GM21528 (cell line): ENCODE results near the gene KATNAL2.
A peak's percentile ranks its signal among the peaks of the same experiment; 100 is the strongest.

Source experiments
- ATAC-seq: cut with Tn5 transposase; IDR thresholded peaks from one replicate; pipeline ENCODE4 v1.9.1; 2021; ENCODE audit warnings: mild to moderate bottlenecking, moderate library complexity; ENCODE audit not compliant: unreplicated experiment, low FRiP score

KATNAL2 gene

GRCh38 chr18:46917108-46917802, at the start of gene KATNAL2, which contains the start of gene PIAS2:
Gene KATNAL2, plus strand, starts transcription at chr18:46917602. Its CDS starts 29,271 bp downstream, at chr18:46946873.
Gene PIAS2, minus strand, starts transcription at chr18:46917507. Its CDS starts 162 bp downstream, at chr18:46917345.
- peak; percentile 86 for ATAC-seq

DNA sequence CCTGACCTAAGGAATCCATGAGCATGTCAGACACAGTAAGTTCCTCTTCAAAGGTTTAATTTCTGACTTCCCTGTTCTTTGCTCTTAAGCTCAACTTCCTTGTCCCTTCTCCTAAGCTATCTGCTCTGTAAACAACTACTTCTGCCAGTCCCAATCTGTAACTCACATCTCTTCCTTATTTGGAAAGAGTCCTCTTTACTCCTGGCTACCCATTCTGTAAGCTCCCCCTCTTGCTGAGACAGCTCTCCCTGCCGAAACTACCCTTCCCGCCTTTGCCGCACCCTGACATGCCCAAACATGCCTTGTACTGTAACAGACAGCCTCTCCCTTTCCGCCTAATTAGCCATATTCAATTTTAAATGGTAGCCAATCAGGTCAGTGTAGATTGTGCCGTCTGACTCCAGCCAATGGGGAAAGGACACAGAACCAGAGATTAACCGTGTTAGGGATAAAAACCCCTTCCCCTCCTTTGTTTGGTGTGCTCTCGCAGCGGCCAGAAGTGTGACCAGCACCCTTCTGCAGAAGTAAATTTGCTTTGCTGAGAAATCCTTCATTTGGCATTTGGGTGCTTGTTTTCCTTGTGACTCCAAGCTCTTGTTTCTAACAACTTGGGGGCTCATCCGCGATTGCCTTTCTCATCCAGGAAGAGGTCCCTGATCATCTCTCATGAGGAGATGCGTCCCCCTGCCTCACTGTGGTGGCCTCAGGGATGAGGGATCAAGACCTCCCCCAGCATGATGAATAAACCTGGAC, 49.1 kb upstream of the KATNAL2 start:
- no peak for ATAC-seq

DNA sequence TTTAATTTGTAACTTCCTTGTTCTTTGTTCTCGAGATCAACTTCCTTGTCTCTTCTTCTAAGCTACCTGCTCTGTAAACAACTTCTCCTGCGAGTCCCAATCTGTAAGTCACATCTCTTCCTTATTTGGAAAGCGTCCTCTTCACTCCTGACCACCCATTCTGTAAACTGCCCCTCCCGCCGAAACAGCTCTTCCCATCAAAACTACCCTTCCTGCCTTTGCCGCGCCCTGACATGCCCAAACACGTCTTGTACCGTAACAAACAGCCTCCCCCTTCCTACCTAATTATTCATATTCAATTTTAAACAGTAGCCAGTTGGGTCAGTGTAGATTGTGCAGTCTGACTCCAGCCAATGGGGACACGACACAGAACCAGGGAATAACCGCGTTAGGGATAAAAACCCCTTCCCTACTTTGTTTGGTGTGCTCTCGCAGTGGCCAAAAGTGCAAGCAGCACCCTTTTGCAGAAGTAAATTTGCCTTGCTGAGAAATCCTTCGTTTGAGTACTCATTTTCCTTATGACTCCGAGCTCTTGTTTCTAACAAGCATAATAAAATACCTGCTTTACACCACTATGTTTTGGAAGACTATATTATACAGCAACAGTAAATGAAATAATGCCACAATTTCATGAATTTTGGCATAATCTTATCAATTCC, 39.9 kb upstream of the KATNAL2 start:
- no peak for ATAC-seq

DNA sequence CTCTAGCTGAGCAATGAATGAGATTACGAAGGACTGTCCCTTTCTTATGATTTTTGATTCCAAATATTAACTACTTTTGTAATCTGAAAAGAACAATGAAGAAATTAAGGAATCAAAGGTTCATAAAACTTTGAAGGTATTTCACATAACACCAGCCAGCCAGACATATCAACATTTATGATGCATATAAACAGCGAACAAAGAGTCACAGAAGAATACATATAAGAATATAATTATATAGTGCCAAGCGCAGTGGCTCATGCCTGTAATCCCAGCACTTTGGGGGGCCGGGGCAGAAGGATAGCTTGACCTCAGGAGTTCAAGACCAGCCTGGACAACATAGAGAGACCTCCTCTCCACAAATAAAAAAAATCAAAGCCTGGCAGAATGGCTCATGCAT, 34.2 kb upstream of the KATNAL2 start:
- ATAC-seq: no peak

DNA sequence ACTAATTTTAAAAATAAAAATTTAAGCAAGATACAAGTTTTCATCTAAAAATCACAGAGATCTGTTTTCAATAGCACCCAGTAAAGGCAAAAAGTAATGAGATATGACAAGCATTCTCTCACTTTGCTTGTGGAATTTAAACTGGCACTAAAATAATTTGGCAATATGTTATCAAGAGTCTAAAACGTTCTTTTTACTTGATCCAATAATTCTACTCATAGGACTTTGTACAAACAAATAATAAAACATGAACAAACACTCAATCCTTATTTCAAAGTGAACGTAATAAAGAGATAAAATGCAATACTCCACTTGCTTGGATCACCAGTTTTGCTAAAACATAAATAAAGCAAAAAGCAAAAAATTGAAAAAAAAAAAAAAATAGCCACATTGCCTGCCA, 30.5 kb upstream of the KATNAL2 start:
- no peak for ATAC-seq

- no peak for ATAC-seq
Measured at GRCh38 chr18:46888965-46889364, 28.4 kb upstream of the KATNAL2 start.

DNA sequence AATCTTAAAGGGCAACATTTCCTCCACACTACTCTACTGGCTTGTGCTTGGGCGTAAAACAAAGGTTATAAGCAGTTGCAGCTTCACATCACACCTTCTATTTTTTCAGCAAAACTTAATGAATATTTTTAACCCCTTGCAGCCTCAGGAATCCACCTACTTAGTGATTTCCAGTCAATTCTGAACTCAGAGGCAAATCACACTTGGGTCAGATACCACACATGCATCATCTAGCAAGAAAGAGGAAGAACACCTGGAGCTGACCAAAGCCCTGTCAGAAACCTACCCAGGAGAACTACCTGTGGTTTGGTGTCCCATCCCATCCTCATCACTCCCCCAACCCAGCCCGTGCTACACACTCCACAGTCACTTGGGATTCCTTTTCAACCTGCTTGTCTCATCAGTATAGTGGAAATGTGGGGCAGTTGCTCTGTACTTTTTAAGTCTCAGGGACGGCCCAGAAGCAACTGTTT, 25.6 kb upstream of the KATNAL2 start:
- peak; percentile 78 for ATAC-seq

- no peak for ATAC-seq
Measured at GRCh38 chr18:46892842-46893241, 24.6 kb upstream of the KATNAL2 start.

DNA sequence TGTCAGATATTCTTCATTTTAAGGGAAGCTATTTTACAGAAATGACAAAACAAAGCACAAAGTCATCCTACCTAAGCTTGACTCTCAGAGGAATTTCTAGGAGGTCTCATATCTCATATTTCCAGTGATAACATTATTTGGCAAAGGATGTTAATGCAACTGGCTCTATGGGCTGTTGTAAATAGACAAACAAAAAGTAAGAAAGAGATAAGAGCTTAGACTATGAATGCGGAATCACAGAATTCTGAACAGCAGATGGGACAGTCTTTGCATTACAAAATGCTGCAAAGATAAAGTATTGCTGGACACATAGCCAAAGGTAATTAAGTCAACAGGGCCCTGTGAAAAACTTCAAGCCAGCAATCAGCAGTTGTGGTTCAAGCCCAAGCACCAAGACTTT, 24.0 kb upstream of the KATNAL2 start:
- ATAC-seq: no peak

DNA sequence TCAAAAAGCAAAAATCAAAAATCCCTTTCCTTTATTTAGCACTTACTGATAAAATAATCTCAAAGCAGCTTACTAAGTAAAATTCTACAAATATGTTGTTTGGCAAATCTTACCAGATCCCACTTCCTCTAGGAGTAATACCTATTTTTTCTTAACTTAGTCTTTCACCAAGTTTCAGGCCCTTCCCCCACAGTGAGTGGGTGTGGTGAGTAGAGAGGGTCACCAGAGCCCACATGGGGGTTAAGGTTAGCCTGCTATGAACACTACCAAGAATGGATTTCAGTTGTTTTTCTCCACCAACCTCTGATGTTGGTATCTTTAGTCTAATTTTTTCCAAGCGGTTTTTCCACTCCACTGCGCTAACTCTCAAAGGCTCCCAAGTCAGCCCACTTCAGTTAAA, 23.3 kb upstream of the KATNAL2 start:
- no peak for ATAC-seq

DNA sequence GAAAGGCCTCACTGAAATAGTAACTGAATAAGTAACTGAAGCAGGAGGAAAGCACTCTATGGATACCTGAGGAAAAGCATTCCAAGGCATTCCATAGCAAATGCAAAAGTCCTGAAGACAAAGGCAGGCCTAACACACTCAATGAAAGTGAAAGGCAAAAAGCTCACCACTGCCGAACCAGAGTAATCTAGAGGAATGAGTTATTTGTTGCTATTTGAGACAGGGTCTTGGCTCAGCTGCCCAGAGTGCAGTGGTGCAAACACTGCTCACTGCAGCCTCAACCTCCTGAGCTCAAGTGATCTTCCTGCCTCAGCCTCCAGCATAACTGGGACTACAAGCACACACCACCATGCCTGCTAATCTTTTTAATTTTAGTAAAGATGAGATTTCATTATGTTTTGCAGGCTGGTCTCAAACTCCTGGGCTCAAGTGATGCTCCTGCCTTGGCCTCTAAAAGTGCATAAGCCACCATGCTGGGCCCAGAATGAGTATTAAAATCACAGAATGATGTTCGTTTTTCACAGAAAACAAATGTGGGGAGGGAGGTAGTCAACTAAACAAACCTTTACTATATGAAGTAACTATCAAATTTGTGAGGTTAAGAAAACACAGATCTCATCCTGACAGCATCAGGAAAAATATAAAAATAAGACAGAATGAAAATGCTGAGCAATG, 18.0 kb upstream of the KATNAL2 start:
- peak; percentile 82 for ATAC-seq

GRCh38 chr18:46903406-46903805, 14.0 kb upstream of the KATNAL2 start:
- no peak for ATAC-seq

DNA sequence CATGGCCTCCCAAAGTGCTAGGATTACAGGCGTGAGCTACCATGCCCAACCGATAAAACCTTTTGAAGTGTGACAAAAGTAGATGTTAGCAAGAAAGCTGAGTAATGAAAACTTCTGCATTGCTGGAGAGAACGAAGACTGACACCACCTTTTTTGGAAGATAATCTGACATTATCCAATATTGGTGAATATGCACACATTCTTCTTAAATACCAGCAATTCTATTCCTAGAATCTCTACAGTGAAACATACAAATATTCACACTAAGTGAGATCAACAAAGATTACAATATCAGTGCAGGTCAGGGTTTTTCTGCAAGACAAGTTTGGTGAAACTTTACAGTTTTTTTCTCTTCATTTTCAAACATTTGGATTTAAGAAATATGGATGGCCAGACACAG, 7.9 kb upstream of the KATNAL2 start:
- ATAC-seq: no peak

GRCh38 chr18:46910856-46911255, 6.5 kb upstream of the KATNAL2 start:
- no peak for ATAC-seq

DNA sequence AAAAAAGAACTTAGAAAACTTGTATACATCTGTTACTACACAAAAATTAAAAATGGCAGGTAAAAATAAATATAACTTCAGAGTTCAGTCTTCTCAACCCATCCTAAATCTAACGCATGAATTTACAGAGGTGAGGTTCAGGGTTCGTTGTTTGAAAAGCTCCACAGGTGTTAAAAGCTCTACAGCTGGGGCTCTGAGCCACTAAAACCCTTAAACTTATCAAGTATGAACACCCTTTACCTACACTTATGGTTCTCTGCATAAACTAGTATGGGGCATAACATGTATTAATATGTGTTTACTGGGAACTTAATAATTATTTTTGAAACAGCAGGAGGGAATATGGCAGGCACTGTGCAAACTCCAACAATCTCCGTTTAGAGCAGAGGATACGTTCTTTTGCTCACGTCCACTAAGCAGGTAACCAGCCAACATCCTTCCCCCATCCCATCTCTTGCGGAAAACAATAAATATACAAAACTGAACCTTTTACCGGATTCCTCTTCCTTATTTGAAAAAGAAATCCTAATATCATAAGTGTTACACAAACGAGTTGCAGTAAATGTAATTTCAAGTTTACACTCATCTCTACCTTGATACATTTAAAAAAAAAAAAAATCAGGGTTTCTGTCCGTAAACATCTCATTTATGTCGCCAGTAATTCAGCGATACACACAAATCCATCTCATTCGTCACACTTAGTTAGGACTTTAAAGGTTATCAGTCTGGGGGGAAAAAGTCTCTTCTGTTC, 1.4 kb upstream of the KATNAL2 start:
- no peak for ATAC-seq

GRCh38 chr18:46916551-46917107, 773 bp upstream of the KATNAL2 start:
- peak; percentile 34 for ATAC-seq

- peak; percentile 27 for ATAC-seq
Measured at GRCh38 chr18:46917803-46918600, 600 bp downstream of the KATNAL2 start.

DNA sequence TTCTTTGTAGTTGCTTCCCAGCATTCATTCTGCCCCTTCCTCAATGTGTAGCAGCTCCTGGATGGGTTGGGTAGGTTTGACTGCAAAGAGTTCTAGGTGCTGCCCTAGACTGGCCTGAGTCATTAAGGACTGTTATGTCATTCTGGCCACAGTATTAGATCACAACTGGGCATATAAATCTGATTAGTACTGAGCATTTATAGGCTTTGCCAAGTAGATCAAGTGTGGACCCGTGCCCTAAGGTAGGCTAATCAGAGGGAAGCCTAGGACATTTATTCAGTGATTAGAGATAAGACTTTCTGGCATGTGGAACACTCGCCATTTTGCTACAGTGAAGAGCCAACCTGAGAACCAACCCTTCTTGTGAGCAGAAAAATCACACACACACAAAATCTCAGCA, 2.7 kb downstream of the KATNAL2 start:
- ATAC-seq: no peak

DNA sequence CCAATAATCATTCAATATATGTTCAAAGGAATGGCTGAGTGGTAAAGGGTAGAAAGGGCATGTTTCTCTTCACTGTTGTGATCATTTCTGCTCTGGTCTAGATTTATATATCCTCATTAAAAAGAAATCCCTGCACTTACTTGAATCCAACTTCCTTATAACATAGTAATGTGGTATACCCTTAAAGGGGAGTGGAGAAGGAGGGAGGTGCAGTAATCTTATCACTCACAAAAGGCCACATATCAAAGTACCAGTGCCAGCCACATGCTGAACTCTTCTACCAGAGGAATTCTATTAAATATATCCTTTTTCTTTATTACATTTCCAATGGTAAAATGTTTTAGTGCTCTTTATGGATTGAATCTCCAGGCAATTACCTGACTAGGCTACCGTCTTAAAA, 3.3 kb downstream of the KATNAL2 start:
- no peak for ATAC-seq
